Measurements from ENCODE around the gene PNISR.

DNA sequence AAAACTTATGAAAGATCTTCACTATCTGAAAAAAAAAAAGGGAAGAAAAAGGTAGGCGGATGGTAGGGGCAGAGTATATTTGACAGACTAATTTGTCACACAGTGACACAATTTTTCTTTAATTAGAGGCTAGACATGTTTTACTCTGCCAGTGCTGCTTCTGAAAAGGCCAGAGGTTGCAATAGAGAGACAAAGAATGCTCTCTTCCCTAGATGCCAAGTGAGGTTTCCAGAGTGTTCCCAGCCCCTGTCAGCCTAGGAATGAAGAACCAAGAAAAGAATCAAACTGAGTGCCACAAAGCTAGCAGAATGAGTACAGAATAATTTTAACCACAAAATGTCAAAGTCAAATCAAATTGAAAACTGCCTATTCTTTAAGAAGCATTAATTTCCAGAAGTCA lies 13.0 kb downstream of the PNISR start:
- TF ChIP-seq CTCF (conservative IDR thresholded peaks at IDR 0.05; ENCODE audit: low read length) (no peak), EZH2phosphoT487 (IDR thresholded peaks at IDR 0.05; ENCODE audit: borderline replicate concordance) (no peak)
